Measurements from ENCODE around the gene KIAA0408.

GRCh38 chr6:127464161-127464880 is 5.1 kb upstream of the KIAA0408 start:
- no peak for TF ChIP-seq CTCF (conservative IDR thresholded peaks at IDR 0.05; ENCODE audit: low read depth, low read length)
- no peak for TF ChIP-seq EZH2 (IDR thresholded peaks at IDR 0.05; ENCODE audit: low read length, unreplicated experiment)
- TF ChIP-seq EZH2phosphoT487 (IDR thresholded peaks at IDR 0.05; ENCODE audit: borderline replicate concordance, low read length) = no peak
